GM19324 (cell line): ENCODE results near the gene ATP10A.
"Not testable (repeated sequence)": the region's sequence is repeated elsewhere in the genome, so short reads cannot be mapped to it uniquely, and the experiment has no call there.

Experiments used
- ATAC-seq: cut with Tn5 transposase; IDR thresholded peaks from one replicate; pipeline ENCODE4 v1.9.1; 2021; ENCODE audit warnings: mild to moderate bottlenecking, moderate library complexity; ENCODE audit not compliant: unreplicated experiment, low FRiP score

ATP10A gene

DNA sequence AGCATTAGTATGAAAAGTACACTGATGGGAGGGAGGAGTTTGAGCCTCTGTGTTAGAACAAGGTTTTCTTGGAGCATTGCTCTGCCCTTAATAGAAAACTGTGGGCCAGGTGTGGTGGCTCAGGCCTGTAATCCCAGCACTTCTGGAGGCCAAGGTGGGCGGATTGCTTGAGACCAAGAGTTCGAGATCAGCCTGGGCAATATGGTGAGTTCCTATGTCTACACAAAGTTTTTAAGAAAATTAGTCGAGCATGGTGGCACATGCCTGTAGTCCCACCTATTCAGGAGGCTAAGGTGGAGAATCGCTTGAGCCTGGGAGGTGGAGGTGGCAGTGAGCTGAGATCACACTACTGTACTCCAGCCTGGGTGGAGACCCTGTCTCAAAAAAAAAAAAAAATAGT is 103.7 kb downstream of the ATP10A start:
- no peak for ATAC-seq

DNA sequence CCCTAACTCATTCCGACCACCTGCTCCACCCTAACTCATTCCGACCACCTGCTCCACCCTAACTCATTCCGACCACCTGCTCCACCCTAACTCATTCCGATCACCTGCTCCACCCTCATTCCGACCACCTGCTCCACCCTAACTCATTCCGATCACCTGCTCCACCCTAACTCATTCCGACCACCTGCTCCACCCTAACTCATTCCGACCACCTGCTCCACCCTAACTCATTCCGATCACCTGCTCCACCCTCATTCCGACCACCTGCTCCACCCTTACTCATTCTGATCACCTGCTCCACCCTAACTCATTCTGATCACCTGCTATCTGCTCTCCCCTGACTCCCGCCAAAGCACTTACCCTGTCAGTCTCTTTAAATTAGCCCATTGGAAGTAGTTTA is 104.5 kb downstream of the ATP10A start:
- not testable (repeated sequence) for ATAC-seq

DNA sequence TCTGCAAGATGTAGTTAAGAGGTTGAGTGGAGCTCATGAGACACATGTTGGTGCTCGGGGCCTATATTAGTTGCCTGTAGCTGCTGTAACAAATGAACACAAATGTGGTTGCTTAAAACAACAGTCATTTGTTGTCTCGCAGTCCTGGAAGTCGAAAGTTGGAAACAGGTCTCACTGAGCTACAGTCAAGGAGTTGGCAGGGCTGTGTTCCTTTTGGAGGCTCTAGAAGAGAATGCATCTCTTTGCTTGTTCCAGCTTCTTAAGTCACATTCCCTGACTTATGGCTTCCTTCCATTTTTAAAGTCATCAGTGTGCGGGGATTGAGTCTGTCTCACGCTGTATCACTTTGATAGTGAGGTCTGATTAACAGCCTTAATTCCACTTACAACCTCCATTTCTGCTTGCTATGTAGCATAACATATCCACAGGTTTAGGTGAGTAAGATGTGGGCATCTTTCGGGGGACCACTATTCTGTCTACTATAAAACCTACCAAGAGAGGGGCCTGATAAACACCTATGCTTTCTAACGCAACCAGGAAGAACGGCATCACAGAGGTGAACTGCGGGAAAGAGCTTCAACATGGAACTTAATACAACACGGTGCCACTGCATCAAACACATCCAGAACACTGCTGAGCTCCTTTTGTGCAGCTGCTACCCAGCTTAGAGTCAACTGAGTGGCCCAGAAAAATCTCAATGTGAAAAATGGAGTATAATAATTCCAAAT is 119.4 kb downstream of the ATP10A start:
- no peak for ATAC-seq

DNA sequence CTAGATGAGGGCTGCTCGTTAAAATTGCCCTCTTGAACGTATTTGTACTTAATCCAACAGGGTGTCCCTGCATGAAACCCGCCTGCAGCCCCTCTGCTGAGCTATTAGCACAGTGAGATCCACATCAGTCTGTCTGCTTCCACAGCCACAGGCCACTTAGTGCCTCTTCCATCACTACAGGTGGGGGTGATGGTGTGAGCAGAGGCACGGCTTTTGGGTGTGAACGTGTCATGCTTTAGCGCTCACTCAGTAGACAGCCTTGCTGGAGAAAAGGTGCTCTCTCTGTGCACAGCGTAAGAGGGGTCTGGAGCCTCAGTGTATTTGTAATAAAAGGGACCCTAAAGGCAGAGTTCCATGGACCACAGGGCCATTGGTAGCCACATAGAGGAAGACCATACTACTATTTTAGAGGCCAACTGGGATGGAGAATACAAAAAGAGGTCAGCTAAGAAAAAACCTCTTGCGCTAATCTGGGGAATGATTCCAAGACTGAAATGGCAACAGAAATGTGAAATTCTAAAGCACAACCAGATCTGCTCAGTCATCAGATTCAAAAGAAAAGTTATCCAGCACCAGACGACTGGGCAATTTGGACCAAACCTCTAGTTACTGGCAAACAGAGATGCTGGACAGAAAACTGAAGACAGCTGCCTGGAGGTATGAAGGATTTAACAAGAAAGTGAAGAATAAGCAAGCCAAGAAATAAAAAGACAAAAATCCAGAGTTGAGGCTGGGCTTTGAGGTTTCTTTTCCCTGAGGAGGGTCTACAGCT is 120.2 kb downstream of the ATP10A start:
- no peak for ATAC-seq

DNA sequence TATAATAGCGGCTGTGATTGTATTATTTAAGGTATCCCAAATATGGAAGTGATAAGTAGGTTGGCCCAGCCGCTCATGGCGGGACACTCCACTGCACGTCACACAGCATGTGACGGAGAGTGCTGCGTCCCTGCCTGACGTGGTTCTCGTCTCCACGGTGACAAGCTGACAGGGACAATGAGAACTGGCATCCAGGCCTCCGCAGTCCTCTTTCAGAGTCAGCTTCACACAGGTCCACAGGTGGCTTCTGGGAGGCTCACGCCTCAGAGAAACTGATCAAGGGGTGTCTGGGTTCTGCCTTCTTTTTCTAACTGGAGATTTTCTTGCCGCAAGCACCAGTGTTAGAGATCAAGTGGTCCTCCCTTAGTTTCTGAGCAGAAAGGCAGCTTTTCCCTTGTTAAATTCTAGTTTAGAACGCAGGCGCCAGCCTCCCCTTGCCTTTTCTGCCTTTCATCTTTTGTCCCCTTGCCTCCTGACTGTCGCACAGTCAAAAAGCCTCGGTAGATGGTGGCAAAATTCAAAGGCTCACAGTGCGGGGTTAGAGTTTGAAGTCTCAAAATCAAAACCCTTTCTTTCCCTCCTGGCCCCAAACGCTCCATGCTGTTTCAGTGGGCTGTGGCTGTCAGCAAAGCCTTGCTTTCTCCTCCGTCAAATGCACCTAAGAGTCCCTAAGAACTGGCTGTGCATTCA is 120.9 kb downstream of the ATP10A start:
- no peak for ATAC-seq

DNA sequence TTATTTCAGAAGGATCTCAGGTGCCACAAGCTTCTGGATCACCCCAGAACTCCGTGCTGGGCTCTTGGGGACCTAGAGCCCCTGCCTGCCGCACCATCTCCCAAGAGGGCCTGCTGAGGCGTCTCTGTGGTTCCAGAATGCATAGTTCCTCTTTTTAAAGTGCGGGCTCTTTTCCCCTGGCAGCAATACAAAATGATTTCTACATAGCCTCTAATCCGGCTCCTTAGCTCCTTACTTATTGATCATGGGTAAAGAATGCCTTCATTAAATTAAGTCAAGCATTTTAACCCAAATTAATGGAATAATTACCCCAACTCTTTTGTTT is 121.9 kb downstream of the ATP10A start:
- ATAC-seq, result no peak

DNA sequence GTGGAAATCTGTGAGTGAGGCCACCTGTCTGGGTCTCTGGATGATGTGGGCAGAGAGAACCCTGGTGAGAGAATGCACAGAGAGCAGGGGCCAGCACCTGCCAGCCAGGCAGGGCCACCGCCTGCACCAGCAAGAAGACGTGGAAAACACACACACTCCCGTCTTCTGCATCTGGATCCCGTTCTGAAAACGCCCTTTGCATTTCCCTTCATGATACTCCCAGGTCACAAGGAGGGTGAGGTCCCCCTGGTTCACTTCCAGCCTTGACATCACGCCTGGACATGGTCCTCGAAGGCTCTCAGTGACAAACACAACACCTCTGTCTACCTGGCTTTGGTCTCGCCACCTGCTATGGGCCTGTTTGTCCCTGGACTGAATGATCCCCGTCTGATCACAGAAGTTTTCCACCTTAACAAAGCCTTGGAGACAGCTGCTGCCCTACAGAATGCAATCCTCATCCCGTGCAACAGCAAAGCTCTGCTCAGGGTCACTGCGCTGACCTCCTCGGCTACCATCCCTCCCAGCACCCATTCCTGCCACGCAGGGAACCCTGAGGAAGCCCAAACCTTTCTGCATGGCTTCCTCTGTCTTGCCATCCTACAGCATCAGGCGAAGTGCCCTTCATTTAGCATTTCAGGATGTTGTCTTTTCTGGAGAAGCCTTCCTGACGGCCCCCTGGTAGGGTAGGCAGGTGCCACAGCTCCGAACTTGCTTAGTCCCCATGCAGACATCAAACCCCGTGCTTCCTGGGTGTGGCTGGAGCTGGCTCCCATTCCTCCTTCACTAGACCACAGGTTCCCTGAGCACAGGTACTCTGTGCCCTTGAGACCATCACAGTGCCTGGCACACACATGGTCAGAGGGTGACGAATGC is 122.5 kb downstream of the ATP10A start:
- no peak for ATAC-seq

DNA sequence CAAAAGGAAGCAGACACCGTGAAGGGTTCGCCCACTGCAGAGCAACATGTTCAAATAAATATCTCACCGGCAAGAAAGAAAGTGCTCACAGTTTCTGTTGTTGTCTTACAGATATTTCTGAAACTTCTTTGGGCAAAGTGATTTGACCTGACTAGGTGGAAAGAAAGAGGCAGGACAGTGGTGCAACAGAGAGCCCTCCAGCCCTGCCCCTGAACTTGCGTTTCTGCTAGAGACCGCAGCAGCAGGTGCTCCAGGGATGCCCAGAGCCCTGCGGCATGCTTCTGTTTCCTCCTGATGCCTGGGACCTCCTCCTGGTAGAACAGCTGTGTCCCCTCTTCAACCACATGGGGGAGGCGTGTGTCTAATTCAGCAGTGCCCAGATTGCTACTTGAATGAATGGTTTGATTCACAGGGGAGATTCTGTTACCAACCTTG is 123.4 kb downstream of the ATP10A start:
- no peak for ATAC-seq

DNA sequence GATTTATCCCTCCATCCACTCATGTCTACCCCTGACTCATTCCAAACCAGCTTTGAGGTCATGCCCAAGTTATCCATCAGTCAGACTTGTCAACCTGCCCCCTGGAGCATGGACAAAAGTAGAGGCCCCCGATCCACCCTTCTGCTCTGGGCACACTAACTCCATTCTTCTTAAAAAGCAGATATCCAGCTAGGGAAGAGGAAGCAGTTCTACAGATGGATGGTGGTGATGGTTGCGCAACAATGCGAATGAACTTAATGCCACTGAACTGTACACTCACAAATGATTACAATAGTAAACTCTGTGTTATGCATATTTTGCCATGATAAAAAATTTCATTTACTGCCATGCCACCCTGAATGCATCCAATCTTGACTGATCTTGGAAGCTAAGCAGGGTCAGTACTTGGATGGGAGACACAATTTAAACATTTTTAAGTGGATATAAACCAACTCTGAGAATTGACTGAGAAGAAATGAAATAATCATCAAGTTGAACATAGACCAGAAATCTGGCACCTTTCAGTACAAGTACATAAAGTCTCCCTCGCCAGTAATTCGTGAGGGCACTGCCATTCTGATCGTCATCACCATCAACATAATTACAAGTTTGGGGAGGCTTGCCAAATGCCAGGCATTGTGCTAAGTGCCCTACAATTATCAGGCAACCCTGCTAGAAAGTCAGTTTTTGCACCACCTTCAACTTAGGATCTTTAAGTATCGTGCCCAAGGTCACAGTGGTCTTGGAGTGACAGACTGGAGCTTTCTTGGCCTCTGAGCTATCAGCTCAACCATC is 124.8 kb downstream of the ATP10A start:
- ATAC-seq, result no peak

DNA sequence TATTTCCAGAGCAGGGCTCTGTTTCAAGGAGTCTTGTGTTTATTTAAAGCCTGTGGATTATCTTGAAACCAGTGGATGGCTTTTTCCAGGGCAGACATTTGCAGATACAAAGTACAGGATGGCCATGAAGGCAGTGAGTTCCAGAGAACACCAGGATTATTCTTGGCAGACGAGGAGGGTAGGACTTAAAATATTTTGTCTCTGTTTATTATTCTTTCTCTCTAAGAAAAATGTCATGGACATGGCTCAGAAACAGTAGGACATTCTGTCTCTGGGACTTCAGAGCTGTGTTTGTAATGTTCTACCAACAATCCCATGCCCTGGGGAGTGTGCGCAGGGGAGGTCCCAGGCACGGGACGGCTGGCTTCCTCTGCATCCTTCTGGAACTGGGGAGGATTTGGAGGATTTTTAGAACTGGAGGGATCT is 125.9 kb downstream of the ATP10A start:
- no peak for ATAC-seq

DNA sequence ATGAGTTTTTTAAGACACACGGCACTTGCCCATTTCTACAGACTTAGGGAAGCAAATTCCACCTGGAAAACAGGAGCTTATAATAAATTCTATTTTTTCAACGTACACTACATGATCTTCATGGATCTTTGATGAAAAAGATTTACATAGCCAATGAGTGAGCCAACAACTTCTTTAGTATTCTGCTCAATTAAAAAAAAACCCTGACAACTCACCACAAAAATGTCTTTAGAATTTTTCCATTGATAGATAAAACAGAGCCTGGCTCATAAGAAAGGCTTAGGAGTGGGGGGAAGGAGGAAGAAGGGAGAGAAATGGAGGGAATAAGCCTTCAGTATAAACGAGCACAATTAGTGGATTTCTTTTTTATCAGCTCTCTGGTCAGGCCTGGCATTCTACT is 126.7 kb downstream of the ATP10A start:
- ATAC-seq, result no peak

GRCh38 chr15:25735550-25736384 is 127.4 kb downstream of the ATP10A start:
- no peak for ATAC-seq

- no peak for ATAC-seq
These were observed 128.3 kb downstream of the ATP10A start for GRCh38 chr15:25734680-25735355.

GRCh38 chr15:25733856-25734679 is 129.1 kb downstream of the ATP10A start:
- no peak for ATAC-seq

DNA sequence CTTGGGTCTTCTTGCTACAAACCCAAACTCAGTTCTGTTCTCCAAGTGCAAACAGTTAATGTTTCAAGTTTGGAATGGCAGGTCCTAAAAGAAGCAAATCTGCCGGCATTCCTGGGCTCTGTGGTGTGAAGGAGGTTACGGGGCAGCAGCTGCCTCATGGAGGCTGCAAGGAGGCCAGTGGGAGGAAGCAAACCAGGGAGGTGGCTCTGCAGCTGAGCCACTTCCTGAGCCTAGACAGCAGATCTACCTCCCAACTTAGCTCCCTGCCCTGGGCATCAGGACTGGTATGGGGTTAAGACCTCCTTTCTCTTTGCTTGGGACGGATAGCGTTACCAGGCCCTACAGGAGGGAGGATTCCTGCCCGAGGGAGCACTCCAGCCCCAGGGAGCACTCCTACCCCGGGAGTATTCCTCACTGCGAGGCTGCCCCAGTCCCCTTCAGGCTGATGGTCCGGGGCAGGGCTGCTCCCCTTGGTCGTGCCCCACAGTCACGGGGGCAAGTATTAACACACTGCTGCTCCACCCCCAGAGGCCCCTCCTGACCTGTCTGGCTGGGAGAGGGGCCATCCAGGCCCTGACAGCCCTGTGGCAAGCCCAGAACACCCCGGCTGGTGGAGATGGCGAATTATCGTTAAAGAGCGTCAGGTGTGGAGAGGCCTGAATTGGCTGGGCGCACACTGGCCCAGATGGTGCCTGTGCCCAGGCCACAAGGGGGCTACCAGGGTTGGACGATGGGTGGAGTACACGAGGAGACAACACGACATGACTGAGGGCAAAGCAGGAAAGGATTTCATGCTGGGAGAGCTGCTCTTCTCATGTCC is 129.9 kb downstream of the ATP10A start:
- ATAC-seq, result no peak

- ATAC-seq, result no peak
These were observed 130.9 kb downstream of the ATP10A start for GRCh38 chr15:25732191-25732590.

DNA sequence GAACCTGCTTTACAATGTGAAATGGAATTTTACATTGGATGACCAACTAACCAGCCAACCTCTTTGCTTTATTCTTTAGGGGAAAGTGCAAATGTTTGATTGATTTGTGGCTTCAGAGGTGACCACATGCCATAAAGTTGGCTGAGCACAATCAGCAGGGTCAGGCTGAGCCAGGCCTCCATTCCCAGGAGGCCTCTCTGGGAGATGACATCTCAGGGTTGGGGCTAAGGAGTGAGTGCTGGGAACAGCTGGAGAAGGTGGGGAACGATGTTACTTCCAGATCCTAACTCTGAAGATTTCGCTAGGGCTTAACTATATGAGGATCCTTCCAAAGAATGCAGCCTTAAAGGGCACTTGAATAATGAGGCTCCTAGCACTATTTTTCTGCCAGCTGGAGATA is 131.7 kb downstream of the ATP10A start:
- ATAC-seq, result no peak
